HG02623 (cell line): ENCODE measurements around the gene GAL3ST2.
"Not testable (repeated sequence)": the region's sequence is repeated elsewhere in the genome, so short reads cannot be mapped to it uniquely, and the experiment has no call there.

Experiments used
- ATAC-seq: cut with Tn5 transposase; IDR thresholded peaks from one replicate; pipeline ENCODE4 v1.9.1; 2021; ENCODE audit warnings: moderate library complexity; ENCODE audit not compliant: unreplicated experiment

The GAL3ST2 gene

GRCh38 chr2:241806217-241806616 is 29.6 kb downstream of the GAL3ST2 start:
- not testable (repeated sequence) for ATAC-seq

GRCh38 chr2:241808051-241808720 is 31.6 kb downstream of the GAL3ST2 start:
- no peak for ATAC-seq

- no peak for ATAC-seq
Observed at GRCh38 chr2:241808721-241809382, 32.2 kb downstream of the GAL3ST2 start, which contains the start of gene NEU4. Gene NEU4, plus strand, starts transcription at chr2:241809193. Its CDS starts 5,292 bp downstream, at chr2:241814485.

- no peak for ATAC-seq
Observed at GRCh38 chr2:241809383-241810306, 33.0 kb downstream of the GAL3ST2 start.

- no peak for ATAC-seq
Observed at GRCh38 chr2:241810307-241811200, 33.9 kb downstream of the GAL3ST2 start.

- ATAC-seq, result no peak
Observed at GRCh38 chr2:241811201-241811951, 34.8 kb downstream of the GAL3ST2 start.

GRCh38 chr2:241811952-241812729 is 35.5 kb downstream of the GAL3ST2 start:
- no peak for ATAC-seq

- ATAC-seq, result no peak
Observed at GRCh38 chr2:241812730-241813643, 36.4 kb downstream of the GAL3ST2 start.

GRCh38 chr2:241813644-241814392 is 37.2 kb downstream of the GAL3ST2 start:
- no peak for ATAC-seq

- ATAC-seq, result no peak
Observed at GRCh38 chr2:241814393-241814642, 37.7 kb downstream of the GAL3ST2 start.

GRCh38 chr2:241814643-241815476 is 38.2 kb downstream of the GAL3ST2 start:
- ATAC-seq, result no peak

GRCh38 chr2:241815477-241816430 is 39.1 kb downstream of the GAL3ST2 start:
- ATAC-seq, result no peak

- no peak for ATAC-seq
Observed at GRCh38 chr2:241816431-241817121, 40.0 kb downstream of the GAL3ST2 start.

- no peak for ATAC-seq
Observed at GRCh38 chr2:241817126-241817820, 40.7 kb downstream of the GAL3ST2 start.
